ENCODE results near the gene SETMAR. TPM values are rescaled to one million over a fixed set of nuclear protein-coding genes. Genes with fewer than 3 reads are reported as not detected.

Gene SETMAR
- total RNA-seq (10 to 100 TPM; 31.0 to 36.9 TPM), polyA plus RNA-seq (ENCODE audit: insufficient read depth, low read depth, low replicate concordance) (19.3 TPM)
- long read RNA-seq, donor 1, partial matches to known transcripts = 0 of 1 reads
- long read RNA-seq, donor 1, other reads (novel, unspliced or antisense) = 0 of 1 reads
- long read RNA-seq, donor 2, partial matches to known transcripts = 5 of 9 reads
- long read RNA-seq, donor 2, other reads (novel, unspliced or antisense) = 0 of 9 reads

GRCh38 chr3:4303187-4304123 lies at the start of gene SETMAR:
Gene SETMAR (plus strand): TSS chr3:4303369. CDS start chr3:4303371, 2 bp downstream.
- peak in 2 of 3 experiments; percentile 1 to 27 for TF ChIP-seq CTCF (IDR thresholded peaks at IDR 0.05)
- peak; percentile 10 for TF ChIP-seq POLR2A (IDR thresholded peaks at IDR 0.05)
- H3K4me1 ChIP-seq = peaks cover 43% of the 10 kb centered on the region
- H3K27ac ChIP-seq = peak within 1 kb of the TSS; percentile 90 to 94
- DNase-seq = peak; percentile 97
- no peaks in the 10 kb centered on the region for H3K27me3 ChIP-seq
- H3K9me3 ChIP-seq = no peaks in the 10 kb centered on the region
- 0 to 3% methylated on average over 18 to 62 of the region's 62 CpGs for WGBS, 2 donors
- H3K4me3 ChIP-seq = peak within 1 kb of the TSS; percentile 72 to 73
- intact Hi-C loops (cut with DNase I; ENCODE audit: low total_unique reads) = no loop called here
- H3K36me3 ChIP-seq (ENCODE audit: low read depth, missing control alignments) = no peaks in the 10 kb centered on the region

GRCh38 chr3:4261406-4261805 lies 41.8 kb upstream of the SETMAR start:
- intact Hi-C loops (cut with DNase I; ENCODE audit: low total_unique reads) = no loop called here
- TF ChIP-seq CTCF (IDR thresholded peaks at IDR 0.05) (no peak), POLR2A (IDR thresholded peaks at IDR 0.05) (no peak)
- no peaks in the 10 kb centered on the region for H3K9me3 ChIP-seq
- DNase-seq = no peak
- WGBS, 2 donors = 88 to 95% methylated on average over 6 of the region's 6 CpGs
- no peak overlapping the region for H3K27ac ChIP-seq
- no peaks in the 10 kb centered on the region for H3K27me3 ChIP-seq
- no peaks in the 10 kb centered on the region for H3K4me1 ChIP-seq
- no peaks in the 10 kb centered on the region for H3K36me3 ChIP-seq (ENCODE audit: low read depth, missing control alignments)
- no peak overlapping the region for H3K4me3 ChIP-seq

GRCh38 chr3:4264040-4264439 lies 39.1 kb upstream of the SETMAR start:
- H3K27me3 ChIP-seq = no peaks in the 10 kb centered on the region
- H3K36me3 ChIP-seq (ENCODE audit: low read depth, missing control alignments) = no peaks in the 10 kb centered on the region
- intact Hi-C loops (cut with DNase I; ENCODE audit: low total_unique reads) = no loop called here
- H3K27ac ChIP-seq = no peak overlapping the region
- H3K9me3 ChIP-seq = no peaks in the 10 kb centered on the region
- H3K4me1 ChIP-seq = no peaks in the 10 kb centered on the region
- no peak overlapping the region for H3K4me3 ChIP-seq
- no peak for TF ChIP-seq CTCF (IDR thresholded peaks at IDR 0.05)
- no peak for TF ChIP-seq POLR2A (IDR thresholded peaks at IDR 0.05)
- 53 to 54% methylated on average over 6 of the region's 6 CpGs for WGBS, 2 donors
- no peak for DNase-seq

GRCh38 chr3:4270720-4271119 lies 32.4 kb upstream of the SETMAR start:
- Histone ChIP-seq H3K36me3 (ENCODE audit: low read depth, missing control alignments) (no peaks in the 10 kb centered on the region), H3K27ac (no peak overlapping the region), H3K4me1 (peaks cover 4% of the 10 kb centered on the region), H3K27me3 (no peaks in the 10 kb centered on the region), H3K4me3 (no peak overlapping the region), H3K9me3 (no peaks in the 10 kb centered on the region)
- TF ChIP-seq CTCF (IDR thresholded peaks at IDR 0.05) (no peak), POLR2A (IDR thresholded peaks at IDR 0.05) (no peak)
- intact Hi-C loops (cut with DNase I; ENCODE audit: low total_unique reads) = no loop called here
- WGBS, 2 donors = 33 to 44% methylated on average over 3 of the region's 3 CpGs
- DNase-seq = no peak
